Measurements from ENCODE around the gene HYAL3. TPM values are rescaled to one million over a fixed set of nuclear protein-coding genes. Genes with fewer than 3 reads are reported as not detected.

Gene HYAL3
- total and polyA plus RNA-seq, 7 experiments from 2014 or later: 2.3 to 10.7 (median 3.6) TPM

DNA sequence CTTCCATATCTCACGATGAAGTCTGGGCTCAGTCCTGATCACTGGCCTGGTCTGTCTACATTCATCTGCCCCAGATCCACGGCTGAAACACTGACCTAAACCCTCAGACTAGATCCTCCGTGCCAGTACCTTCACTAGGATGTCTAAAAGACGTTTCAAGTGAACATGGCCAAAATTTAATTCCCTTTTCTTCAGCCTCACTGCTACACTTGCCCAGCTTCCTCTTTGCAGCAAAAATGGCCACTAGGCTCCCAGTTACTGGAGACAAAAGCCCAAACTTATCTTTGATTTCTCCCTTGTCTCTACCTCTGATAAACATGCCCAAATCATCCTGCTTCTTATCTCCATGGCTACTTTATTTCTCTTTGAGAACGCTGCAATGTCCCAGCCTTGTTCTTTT, 39.8 kb upstream of the HYAL3 start:
- Mint-ChIP-seq H3K4me1 (peaks cover 30 to 74% (median 62%) of the 10 kb centered on the region in 7 donors), H3K4me3 (peak overlapping the region; percentile 92 to 97 (median 95)), H3K27ac (peak overlapping the region; percentile 92 to 97 (median 96)), H3K9me3 (peaks cover 0 to 3% (median 0%) of the 10 kb centered on the region in 11 donors), H3K27me3 (peaks cover 0 to 3% (median 0%) of the 10 kb centered on the region in 5 donors), H3K36me3 (peaks cover 0 to 34% (median 0%) of the 10 kb centered on the region in 5 donors)
- intact Hi-C loops (cut with micrococcal nuclease): no loop called here
- Histone ChIP-seq H3K27me3 (ENCODE audit: control insufficient read depth in 2 of 2, insufficient read depth in 2 of 2, low read length in 2 of 2) (no peaks in the 10 kb centered on the region), H3K4me3 (ENCODE audit: low read length) (peak overlapping the region; percentile 83), H3K36me3 (ENCODE audit: control insufficient read depth in 2 of 3, insufficient read depth in 3 of 3, low read length in 3 of 3) (peaks cover 0 to 13% (median 0%) of the 10 kb centered on the region in 3 experiments), H3K27ac (ENCODE audit: low read depth, low read length) (peak overlapping the region; percentile 92), H3K9me3 (ENCODE audit: control insufficient read depth in 2 of 3, low read length in 3 of 3) (no peaks in the 10 kb centered on the region), H3K4me1 (ENCODE audit: control insufficient read depth in 2 of 2, insufficient read depth in 2 of 2, low read length in 2 of 2) (peaks cover 33 to 52% of the 10 kb centered on the region in 2 donors)
- ATAC-seq (no peak), DNase-seq (no peak)
- ChIA-PET CTCF (interaction anchor here (0.7 to 1.5 kb wide), 3 partner anchors 8 to 47 kb away, joined by 3 to 4 read pairs (median 4); partner anchors contain the start of genes HYAL3, IFRD2 and NAA80), POLR2A (interaction anchor here (1.0 to 34.0 kb wide), 7 partner anchors 11 to 263 kb away, joined by 3 to 656 read pairs (median 3); partner anchors contain the start of genes CYB561D2, GNAI2, HYAL3 and NAA80)

GRCh38 chr3:50337175-50337861, 38.1 kb upstream of the HYAL3 start:
- Mint-ChIP-seq H3K27ac (peak overlapping the region; percentile 92 to 97 (median 96)), H3K9me3 (peaks cover 0 to 3% (median 0%) of the 10 kb centered on the region in 11 donors), H3K36me3 (peaks cover 0 to 39% (median 0%) of the 10 kb centered on the region in 5 donors), H3K4me1 (peaks cover 35 to 73% (median 68%) of the 10 kb centered on the region in 7 donors), H3K4me3 (peak overlapping the region; percentile 92 to 97 (median 95)), H3K27me3 (peaks cover 0 to 3% (median 0%) of the 10 kb centered on the region in 5 donors)
- DNase-seq (peak; percentile 83 to 98 (median 91)), ATAC-seq (peak; percentile 88)
- Histone ChIP-seq H3K36me3 (ENCODE audit: control insufficient read depth in 2 of 3, insufficient read depth in 3 of 3, low read length in 3 of 3) (peaks cover 0 to 19% (median 0%) of the 10 kb centered on the region in 3 experiments), H3K9me3 (ENCODE audit: control insufficient read depth in 2 of 3, low read length in 3 of 3) (no peaks in the 10 kb centered on the region), H3K27ac (ENCODE audit: low read depth, low read length) (peak overlapping the region; percentile 92), H3K27me3 (ENCODE audit: control insufficient read depth in 2 of 2, insufficient read depth in 2 of 2, low read length in 2 of 2) (no peaks in the 10 kb centered on the region), H3K4me3 (ENCODE audit: low read length) (peak overlapping the region; percentile 83), H3K4me1 (ENCODE audit: control insufficient read depth in 2 of 2, insufficient read depth in 2 of 2, low read length in 2 of 2) (peaks cover 43 to 58% of the 10 kb centered on the region in 2 donors)
- POLR2A ChIA-PET: interaction anchor here (0.6 to 34.0 kb wide), 27 partner anchors 10 to 1389 kb away, joined by 3 to 656 read pairs (median 4); partner anchors contain the start of genes C3orf18, CYB561D2, GNAI2 and HEMK1
- CTCF ChIA-PET: interaction anchor here (0.6 to 2.3 kb wide), 9 partner anchors 9 to 207 kb away, joined by 3 to 13 read pairs (median 3); partner anchors contain the start of genes HYAL2 and TUSC2
- intact Hi-C loops (cut with micrococcal nuclease): loop anchor here (1.0 to 2.0 kb wide), 10 partner anchors 8 to 273 kb away; partner anchors contain the start of genes CYB561D2 (in 2 of the 2), HYAL3 (in 2 of the 2), NAA80 (in 2 of the 2) and NPRL2 (in 2 of the 2)

GRCh38 chr3:50336452-50337174, 37.4 kb upstream of the HYAL3 start:
- Histone ChIP-seq H3K27me3 (ENCODE audit: control insufficient read depth in 2 of 2, insufficient read depth in 2 of 2, low read length in 2 of 2) (no peaks in the 10 kb centered on the region), H3K4me1 (ENCODE audit: control insufficient read depth in 2 of 2, insufficient read depth in 2 of 2, low read length in 2 of 2) (peaks cover 43 to 57% of the 10 kb centered on the region in 2 donors), H3K9me3 (ENCODE audit: control insufficient read depth in 2 of 3, low read length in 3 of 3) (no peaks in the 10 kb centered on the region), H3K36me3 (ENCODE audit: control insufficient read depth in 2 of 3, insufficient read depth in 3 of 3, low read length in 3 of 3) (peaks cover 2 to 26% (median 5%) of the 10 kb centered on the region in 3 experiments), H3K4me3 (ENCODE audit: low read length) (peak overlapping the region; percentile 83), H3K27ac (ENCODE audit: low read depth, low read length) (peak overlapping the region; percentile 92)
- ATAC-seq (peak; percentile 43), DNase-seq (peak in 1 of 9 donors; percentile 58)
- Mint-ChIP-seq H3K4me1 (peaks cover 35 to 70% (median 67%) of the 10 kb centered on the region in 7 donors), H3K27me3 (peaks cover 0 to 3% (median 0%) of the 10 kb centered on the region in 5 donors), H3K9me3 (peaks cover 0 to 1% (median 0%) of the 10 kb centered on the region in 11 donors), H3K4me3 (peak overlapping the region; percentile 92 to 97 (median 95)), H3K36me3 (peaks cover 0 to 43% (median 0%) of the 10 kb centered on the region in 5 donors), H3K27ac (peak overlapping the region; percentile 92 to 97 (median 96))
- intact Hi-C loops (cut with micrococcal nuclease): loop anchor here (1.0 to 2.0 kb wide), 10 partner anchors 8 to 274 kb away; partner anchors contain the start of genes CYB561D2 (in 2 of the 2), HYAL3 (in 2 of the 2), NAA80 (in 2 of the 2) and NPRL2 (in 2 of the 2)
- ChIA-PET POLR2A (interaction anchor here (0.6 to 34.0 kb wide), 26 partner anchors 9 to 1390 kb away, joined by 3 to 656 read pairs (median 4); partner anchors contain the start of genes C3orf18, CYB561D2, GNAI2 and HEMK1), CTCF (interaction anchor here (0.6 to 2.3 kb wide), 10 partner anchors 8 to 207 kb away, joined by 3 to 13 read pairs (median 4); partner anchors contain the start of genes HYAL2 and TUSC2)

DNA sequence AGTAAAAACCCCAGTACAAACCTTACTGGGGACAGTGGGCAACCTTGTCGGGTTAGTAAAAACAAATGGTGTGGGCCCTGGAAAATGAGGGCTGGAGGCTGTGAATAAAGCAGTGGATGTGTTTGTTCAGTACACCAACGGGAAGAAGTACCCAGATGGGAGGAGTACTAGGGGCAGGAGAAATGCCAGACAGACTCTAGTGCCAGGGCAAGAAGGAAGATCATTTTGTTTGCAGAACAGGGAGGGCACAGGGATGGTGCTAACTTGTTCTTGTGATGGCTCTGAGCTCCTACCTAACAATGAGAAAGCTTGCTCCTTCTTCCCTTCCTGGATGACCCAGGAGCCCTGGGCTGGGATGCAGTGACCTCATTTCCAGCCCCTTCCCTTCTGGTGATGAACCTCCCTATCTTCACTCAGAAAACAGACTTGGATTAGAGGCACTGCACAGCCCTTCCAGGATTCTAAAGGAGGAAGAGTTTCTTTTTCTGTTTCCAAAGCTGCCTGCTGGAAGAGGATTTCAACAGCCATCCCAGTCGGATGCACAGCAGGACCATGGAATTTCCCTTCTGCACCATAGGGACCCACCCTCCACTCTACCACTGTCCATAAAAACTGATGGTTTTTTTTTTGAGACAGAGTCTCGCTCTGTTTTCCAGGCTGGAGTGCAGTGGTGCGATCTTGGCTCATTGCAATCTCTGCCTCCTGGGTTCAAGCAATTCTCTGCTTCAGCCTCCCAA, 35.3 kb upstream of the HYAL3 start:
- Mint-ChIP-seq H3K27me3 (peaks cover 0 to 3% (median 0%) of the 10 kb centered on the region in 5 donors), H3K36me3 (peaks cover 0 to 46% (median 3%) of the 10 kb centered on the region in 5 donors), H3K9me3 (peaks cover 0 to 1% (median 0%) of the 10 kb centered on the region in 11 donors), H3K27ac (peak overlapping the region; percentile 74 to 94 (median 86)), H3K4me1 (peaks cover 32 to 57% (median 53%) of the 10 kb centered on the region in 7 donors), H3K4me3 (peak overlapping the region in 9 of 10 donors; percentile 19 to 81 (median 57))
- H3K36me3 ChIP-seq (ENCODE audit: control insufficient read depth in 2 of 3, insufficient read depth in 3 of 3, low read length in 3 of 3): peaks cover 3 to 47% (median 18%) of the 10 kb centered on the region in 3 experiments
- ChIA-PET POLR2A (interaction anchor here (0.5 to 34.0 kb wide), 6 partner anchors 11 to 229 kb away, joined by 3 to 656 read pairs (median 3); partner anchors contain the start of genes CYB561D2, HYAL3, NAA80 and NPRL2), CTCF (interaction anchor here (1.1 kb wide), 1 partner anchor 10 kb away, joined by 3 read pairs; no protein-coding TSS in a partner anchor)
- no peaks in the 10 kb centered on the region for H3K9me3 ChIP-seq (ENCODE audit: control insufficient read depth in 2 of 3, low read length in 3 of 3)
- H3K4me3 ChIP-seq (ENCODE audit: low read length): no peak overlapping the region
- ATAC-seq (no peak), DNase-seq (no peak)
- intact Hi-C loops (cut with micrococcal nuclease): no loop called here
- no peaks in the 10 kb centered on the region for H3K27me3 ChIP-seq (ENCODE audit: control insufficient read depth in 2 of 2, insufficient read depth in 2 of 2, low read length in 2 of 2)
- H3K4me1 ChIP-seq (ENCODE audit: control insufficient read depth in 2 of 2, insufficient read depth in 2 of 2, low read length in 2 of 2): peaks cover 36 to 38% of the 10 kb centered on the region in 2 donors
- peak overlapping the region; percentile 53 for H3K27ac ChIP-seq (ENCODE audit: low read depth, low read length)

DNA sequence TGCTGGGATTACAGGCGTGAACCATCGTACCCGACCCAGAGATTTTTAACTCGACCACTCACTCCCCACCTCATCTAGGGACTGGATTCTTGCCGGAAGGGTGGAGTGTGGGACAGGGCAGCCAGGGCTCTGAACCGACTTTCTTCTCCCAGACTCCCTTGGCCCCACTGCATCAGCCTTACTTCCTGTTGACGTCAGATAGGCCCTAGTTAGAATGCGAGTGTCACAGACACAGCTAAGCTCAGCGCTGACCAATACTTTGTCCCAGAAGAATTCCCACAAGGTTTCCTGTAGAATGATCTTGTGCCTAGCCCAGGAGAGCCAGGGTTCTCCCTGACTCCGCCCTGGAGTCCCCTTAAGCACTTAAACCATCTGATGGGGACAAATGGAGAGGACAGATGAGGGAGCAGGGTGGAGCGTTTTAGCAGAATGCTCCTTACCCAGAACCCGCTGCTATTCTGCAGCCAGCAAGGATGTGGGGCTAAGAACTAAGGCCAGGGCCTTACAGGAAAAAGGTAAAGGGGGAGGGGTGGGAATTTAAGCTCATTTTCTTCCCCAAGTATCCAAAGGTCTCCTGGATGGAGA, 34.6 kb upstream of the HYAL3 start:
- DNase-seq (no peak), ATAC-seq (no peak)
- H3K27me3 ChIP-seq (ENCODE audit: control insufficient read depth in 2 of 2, insufficient read depth in 2 of 2, low read length in 2 of 2): no peaks in the 10 kb centered on the region
- peaks cover 3 to 48% (median 18%) of the 10 kb centered on the region in 3 experiments for H3K36me3 ChIP-seq (ENCODE audit: control insufficient read depth in 2 of 3, insufficient read depth in 3 of 3, low read length in 3 of 3)
- peaks cover 32 to 36% of the 10 kb centered on the region in 2 donors for H3K4me1 ChIP-seq (ENCODE audit: control insufficient read depth in 2 of 2, insufficient read depth in 2 of 2, low read length in 2 of 2)
- ChIA-PET CTCF (interaction anchor here (0.5 to 1.1 kb wide), 2 partner anchors 9 to 71 kb away, joined by 3 read pairs; no protein-coding TSS in a partner anchor), POLR2A (interaction anchor here (0.5 to 34.0 kb wide), 3 partner anchors 10 to 71 kb away, joined by 3 to 656 read pairs (median 3); partner anchors contain the start of genes CYB561D2, NPRL2, TMEM115 and ZMYND10)
- H3K9me3 Mint-ChIP-seq: no peaks in the 10 kb centered on the region
- peaks cover 0 to 42% (median 3%) of the 10 kb centered on the region in 5 donors for H3K36me3 Mint-ChIP-seq
- peak overlapping the region in 8 of 10 donors; percentile 6 to 81 (median 36) for H3K4me3 Mint-ChIP-seq
- H3K27ac Mint-ChIP-seq: peak overlapping the region; percentile 74 to 94 (median 86)
- no peaks in the 10 kb centered on the region for H3K9me3 ChIP-seq (ENCODE audit: control insufficient read depth in 2 of 3, low read length in 3 of 3)
- peaks cover 25 to 56% (median 47%) of the 10 kb centered on the region in 7 donors for H3K4me1 Mint-ChIP-seq
- H3K27ac ChIP-seq (ENCODE audit: low read depth, low read length): peak overlapping the region; percentile 53
- intact Hi-C loops (cut with micrococcal nuclease): no loop called here
- H3K27me3 Mint-ChIP-seq: peaks cover 0 to 3% (median 0%) of the 10 kb centered on the region in 5 donors
- H3K4me3 ChIP-seq (ENCODE audit: low read length): no peak overlapping the region
